Epithelial cell of esophagus (primary cell): ENCODE results near the gene SYNE4.

Experiments used
- DNase-seq: peaks from one replicate; pipeline ENCODE4 v3.0.0; 2010; ENCODE audit warnings: low read depth
- H3K4me3 ChIP-seq: 2 replicates; pipeline ENCODE4 v1.5.1; 2011; ENCODE audit warnings: mild to moderate bottlenecking, low read length, control low read depth
- TF ChIP-seq, protein P1 (sequence below): IDR thresholded peaks from 2 replicates; pipeline ENCODE4 v1.5.1; 2011; ENCODE audit warnings: low read depth, mild to moderate bottlenecking, low read length, control low read depth, inconsistent platforms; ENCODE audit not compliant: insufficient read depth; ENCODE audit errors: missing control alignments

The SYNE4 gene

DNA sequence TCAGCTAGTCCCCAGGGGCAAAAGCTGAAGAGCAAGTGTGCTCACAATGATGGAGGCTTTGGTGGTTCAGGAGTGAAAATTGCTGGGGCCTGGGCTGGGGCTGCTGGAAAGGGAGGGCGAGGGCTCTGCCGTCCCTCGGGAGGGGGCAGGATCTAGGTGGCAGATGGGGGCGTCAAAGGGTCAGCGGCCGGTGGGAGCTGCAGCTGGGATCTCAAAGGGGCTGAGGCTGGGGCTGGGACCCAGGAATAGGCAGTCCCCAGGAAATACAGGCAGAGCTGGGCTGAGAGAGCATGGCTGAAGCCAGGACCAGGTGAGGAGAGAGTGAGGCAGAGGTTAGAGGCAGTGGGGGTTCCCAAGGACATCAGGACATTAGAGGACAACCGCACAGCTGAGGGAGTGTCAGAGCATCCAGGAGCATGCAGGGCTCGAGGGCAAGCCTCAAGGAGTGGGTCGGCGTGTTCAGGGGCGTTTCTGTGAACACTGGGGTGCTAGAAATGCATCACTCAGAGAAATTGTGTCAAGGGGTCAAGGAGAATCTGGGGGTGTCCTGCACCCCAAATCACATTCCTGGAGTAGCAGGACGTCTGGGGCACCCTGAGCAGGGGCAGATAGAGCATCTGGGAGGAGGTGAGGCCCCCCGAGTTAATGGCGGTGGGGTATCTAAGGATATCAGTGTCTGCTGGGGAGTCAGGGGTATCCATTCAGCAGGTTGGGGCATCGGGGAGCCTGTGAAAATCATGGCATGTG, 1.2 kb upstream of the SYNE4 start:
- peak overlapping the region; percentile 56 for H3K4me3 ChIP-seq
- TF ChIP-seq, protein P1, sequence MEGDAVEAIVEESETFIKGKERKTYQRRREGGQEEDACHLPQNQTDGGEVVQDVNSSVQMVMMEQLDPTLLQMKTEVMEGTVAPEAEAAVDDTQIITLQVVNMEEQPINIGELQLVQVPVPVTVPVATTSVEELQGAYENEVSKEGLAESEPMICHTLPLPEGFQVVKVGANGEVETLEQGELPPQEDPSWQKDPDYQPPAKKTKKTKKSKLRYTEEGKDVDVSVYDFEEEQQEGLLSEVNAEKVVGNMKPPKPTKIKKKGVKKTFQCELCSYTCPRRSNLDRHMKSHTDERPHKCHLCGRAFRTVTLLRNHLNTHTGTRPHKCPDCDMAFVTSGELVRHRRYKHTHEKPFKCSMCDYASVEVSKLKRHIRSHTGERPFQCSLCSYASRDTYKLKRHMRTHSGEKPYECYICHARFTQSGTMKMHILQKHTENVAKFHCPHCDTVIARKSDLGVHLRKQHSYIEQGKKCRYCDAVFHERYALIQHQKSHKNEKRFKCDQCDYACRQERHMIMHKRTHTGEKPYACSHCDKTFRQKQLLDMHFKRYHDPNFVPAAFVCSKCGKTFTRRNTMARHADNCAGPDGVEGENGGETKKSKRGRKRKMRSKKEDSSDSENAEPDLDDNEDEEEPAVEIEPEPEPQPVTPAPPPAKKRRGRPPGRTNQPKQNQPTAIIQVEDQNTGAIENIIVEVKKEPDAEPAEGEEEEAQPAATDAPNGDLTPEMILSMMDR, result no peak
- DNase-seq, result no peak

DNA sequence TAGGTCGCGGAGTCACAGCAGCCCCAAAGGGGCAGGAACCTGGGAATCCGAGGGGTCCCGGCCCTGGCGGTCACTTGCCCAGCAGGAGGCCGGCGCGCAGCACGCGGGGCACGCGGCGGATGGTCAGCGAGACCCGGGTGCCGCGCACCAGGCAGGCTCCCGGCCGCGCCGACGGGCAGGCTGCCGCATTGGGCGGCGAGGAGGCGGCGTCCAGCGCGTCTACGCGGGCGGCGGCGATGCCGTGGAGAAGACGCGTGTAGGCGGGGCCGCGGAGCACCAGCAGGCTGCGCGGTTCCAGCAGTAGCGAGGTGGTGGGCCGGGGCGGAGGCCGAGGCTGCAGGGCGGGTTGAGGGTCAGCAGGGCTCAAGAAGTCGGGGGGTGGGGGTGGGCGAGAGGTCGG, 607 bp upstream of the SYNE4 start:
- TF ChIP-seq, protein P1, result no peak
- peak; percentile 72 for DNase-seq
- peak overlapping the region; percentile 56 for H3K4me3 ChIP-seq

DNA sequence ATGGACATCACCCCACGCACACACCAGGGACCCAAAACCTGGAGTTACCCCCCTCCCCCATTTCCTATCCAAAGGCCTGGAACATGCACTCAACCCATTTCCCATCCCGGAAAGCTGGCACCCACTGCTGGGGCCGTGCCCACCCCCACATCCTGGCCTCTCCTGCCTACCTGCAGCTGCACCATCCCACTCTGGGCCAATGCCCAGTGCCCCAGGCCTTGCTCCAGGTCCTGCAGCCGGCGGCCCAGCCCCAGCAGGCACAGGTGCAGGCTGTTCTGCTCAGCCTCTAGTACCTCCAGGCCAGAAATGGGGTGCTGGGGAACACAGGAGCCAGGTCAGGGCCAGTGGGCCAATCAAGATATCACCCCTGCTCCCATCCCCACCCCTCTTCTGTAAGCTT, 1.7 kb downstream of the SYNE4 start:
- no peak overlapping the region for H3K4me3 ChIP-seq
- TF ChIP-seq, protein P1, result no peak
- DNase-seq, result no peak

DNA sequence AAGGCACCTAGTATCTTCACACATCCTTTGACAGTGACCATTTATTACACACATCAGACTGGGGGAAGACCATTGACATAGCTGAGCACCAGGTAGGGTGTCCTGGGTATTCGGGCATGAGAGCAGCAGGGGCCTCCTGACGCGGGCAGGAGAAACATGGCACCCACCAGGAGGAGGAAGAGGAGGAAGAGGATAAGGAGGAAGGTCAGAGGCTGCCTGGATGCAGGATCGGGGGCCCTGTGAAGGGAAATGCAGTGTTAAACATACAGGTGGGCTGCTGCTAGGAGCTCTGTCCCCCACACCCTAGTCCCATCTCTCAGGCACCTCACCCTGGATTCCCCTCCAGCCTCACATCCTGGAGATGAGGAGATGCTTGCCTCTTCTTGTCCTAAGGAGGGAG, 5.3 kb downstream of the SYNE4 start:
- H3K4me3 ChIP-seq, result no peak overlapping the region
- TF ChIP-seq, protein P1, result no peak
- DNase-seq, result no peak

DNA sequence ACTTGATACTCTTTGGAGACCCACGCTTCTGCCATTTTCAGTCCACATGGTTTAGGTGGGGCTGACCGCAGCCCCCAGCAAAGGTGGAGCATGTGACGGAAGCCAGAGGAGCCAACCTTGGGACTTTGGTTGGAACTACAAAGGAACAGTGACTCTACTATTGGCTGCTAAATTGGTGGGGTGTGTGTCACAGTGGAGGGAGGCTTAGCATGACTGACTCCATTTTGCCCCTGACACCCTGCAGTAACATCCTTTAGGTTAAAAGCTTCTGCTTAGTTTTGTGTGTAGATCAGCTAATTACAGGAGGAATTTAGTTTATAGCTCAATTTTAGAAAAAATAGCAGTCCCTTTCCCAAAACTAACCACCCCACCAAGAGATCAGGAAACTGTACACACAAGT, 7.0 kb downstream of the SYNE4 start:
- H3K4me3 ChIP-seq, result no peak overlapping the region
- TF ChIP-seq, protein P1, result no peak
- no peak for DNase-seq

DNA sequence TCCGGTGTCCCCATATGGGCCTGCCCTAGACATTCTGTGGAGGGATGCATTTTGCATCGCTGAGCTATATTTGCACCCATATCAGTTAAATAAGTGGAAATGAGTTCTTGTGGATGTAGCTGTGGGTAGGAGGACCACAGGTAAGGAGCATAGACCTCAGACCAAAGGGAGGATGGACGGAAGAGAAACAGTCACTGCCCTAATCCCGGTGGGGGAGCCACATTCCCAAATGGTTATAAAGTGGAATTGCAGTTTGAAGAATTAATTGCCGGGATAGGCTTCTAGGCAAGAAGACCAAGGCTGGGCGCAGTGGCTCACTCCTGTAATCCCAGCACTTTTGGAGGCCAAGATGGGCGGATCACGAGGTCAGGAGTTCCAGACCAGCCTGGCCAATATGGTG, 11.8 kb downstream of the SYNE4 start:
- TF ChIP-seq, protein P1, result no peak
- no peak for DNase-seq
- H3K4me3 ChIP-seq, result no peak overlapping the region

DNA sequence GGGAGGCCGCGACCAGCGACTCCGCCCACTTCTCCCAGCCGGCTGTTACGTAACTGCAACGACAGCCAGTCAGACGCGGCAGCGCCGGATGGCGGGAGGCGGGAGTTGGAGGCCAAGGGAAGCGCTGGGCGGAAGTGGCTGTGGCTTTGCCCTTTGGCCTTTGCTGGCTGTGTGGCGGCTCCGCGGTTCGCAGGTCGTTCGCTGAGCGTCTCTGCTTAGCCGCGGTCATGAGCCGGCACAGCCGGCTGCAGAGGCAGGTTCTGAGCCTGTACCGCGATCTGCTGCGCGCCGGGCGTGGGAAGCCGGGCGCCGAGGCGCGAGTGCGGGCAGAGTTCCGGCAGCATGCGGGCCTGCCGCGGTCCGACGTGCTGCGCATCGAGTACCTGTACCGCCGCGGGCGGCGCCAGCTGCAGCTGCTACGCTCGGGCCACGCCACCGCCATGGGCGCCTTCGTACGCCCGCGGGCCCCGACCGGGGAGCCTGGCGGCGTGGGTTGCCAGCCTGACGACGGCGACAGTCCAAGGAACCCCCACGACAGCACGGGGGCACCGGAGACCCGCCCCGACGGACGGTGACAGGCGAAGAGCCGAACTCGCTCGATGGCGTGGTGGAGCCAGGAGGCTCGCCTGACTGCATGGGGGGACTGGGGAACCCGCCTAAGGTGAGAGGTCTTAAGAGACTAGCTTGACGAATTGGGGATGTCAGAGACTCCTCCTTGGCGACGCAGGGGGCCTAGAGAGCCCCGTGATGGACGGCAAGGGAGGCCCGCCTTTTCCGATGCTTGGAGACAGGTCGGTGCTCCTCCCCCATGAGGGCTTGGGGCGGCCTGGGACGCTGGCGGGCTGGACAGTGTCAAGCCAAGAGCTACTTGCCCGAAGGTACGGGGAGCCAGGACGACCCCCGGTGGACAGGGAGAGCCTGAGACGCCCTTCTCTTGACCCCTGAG, 13.3 kb downstream of the SYNE4 start, which contains the start of gene SDHAF1:
TSS of gene SDHAF1 (plus strand) at position 141 of the 946 bp plus-strand sequence. CDS start at position 228, 87 bp downstream.
- peak within 1 kb of the TSS; percentile 60 for H3K4me3 ChIP-seq
- DNase-seq, result peak; percentile 93
- TF ChIP-seq, protein P1, result no peak
